G401 (cell line): ENCODE data around the gene BPIFA2. TPM values are rescaled to one million over a fixed set of nuclear protein-coding genes. Genes with fewer than 3 reads are reported as not detected.

ENCODE experiments used
- DNase-seq: peaks from one replicate; pipeline ENCODE4 v3.0.0-alpha.2; 2015; ENCODE audit warnings: low spot score
- in situ Hi-C: cut with HindIII; loops from 2 replicates; pipeline ENCODE4 v1.10.0; 2016; ENCODE audit warnings: low sequenced_read_pairs, mixed read lengths
- total RNA-seq: library from RNA; depleted of rRNA; stranded (reverse); fragments of >200 nt; shearing (Covaris generic); gene quantifications from 2 replicates; pipeline ENCODE4 v1.2.3, GENCODE V29; 2014; rRNA removed

Gene BPIFA2
- total RNA-seq, 1 experiment from 2014 or later: not detected

DNA sequence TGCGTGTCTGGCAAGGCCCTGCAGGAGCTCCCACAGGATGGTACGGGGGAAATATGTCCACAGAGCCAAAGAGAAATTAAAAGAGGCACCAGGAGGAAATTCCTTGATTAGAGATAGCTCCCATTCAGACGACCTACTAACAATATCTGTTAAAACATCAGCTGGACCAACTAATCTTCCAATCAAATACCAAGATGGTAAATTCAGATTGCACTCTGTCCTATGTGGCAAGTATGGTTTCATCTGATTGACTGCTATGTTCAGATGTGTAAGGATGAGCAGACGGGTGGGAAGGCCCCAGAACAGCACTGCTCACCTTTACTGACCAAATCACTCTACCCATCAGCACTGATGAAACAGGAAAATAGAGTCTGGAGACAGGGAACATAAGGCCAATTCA is 19.5 kb downstream of the BPIFA2 start:
- DNase-seq: no peak
- in situ Hi-C loops: no loop called here

DNA sequence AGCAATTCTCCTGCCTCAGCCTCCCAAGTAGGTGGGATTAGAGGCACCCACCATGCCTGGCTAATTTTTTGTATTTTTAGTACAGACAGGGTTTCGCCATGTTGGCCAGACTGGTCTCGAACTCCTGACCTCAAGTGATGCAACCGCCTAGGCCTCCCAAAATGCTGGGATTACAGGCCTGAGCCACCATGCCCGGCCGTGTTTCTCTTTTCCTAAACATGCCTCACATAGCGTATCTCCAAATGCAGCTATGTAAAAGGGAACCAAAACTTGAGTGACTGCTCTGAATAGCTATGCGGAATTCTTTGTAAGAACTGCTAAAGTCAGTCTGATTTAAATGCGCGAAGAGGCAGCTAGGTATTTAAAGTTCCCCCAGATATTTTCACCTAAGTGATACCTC is 20.5 kb downstream of the BPIFA2 start:
- in situ Hi-C loops: no loop called here
- DNase-seq: no peak

DNA sequence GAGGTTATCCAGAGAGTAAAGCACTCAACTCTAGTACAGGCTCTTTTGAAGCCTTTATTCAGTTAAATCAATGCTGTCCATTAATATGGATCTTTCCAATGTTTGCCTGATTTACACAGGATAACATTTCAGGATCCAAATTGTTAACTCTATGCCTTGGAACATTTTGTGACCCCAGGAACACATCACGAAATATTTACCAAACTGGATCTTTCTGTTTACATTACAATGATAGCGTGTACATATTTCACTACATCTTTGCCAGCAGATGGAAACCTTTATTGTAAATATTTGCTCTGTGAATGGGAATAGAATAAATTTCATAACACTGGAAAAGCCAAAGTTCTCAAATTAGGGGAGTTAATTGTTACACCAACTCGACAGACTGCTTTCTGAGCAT is 23.5 kb downstream of the BPIFA2 start:
- DNase-seq: no peak
- in situ Hi-C loops: no loop called here

DNA sequence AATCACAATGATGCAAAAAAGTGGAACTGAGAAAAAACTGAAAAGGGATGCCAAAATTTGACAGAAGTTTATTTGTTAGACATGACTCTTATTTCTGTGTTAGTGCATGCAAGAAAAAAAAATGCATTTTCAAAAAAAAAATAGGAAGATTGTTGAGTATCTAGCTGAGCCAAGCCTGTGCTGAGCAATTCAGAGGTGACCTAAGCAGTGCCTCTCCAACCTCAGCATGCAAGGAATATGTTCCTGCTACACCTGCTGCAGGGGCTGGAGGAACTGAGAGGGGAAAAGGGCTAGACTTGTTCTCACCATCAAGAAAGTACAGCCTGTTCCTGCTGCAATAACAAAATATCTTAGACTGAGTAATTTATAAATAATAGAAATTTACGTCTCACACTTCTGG is 24.0 kb downstream of the BPIFA2 start:
- in situ Hi-C loops: no loop called here

DNA sequence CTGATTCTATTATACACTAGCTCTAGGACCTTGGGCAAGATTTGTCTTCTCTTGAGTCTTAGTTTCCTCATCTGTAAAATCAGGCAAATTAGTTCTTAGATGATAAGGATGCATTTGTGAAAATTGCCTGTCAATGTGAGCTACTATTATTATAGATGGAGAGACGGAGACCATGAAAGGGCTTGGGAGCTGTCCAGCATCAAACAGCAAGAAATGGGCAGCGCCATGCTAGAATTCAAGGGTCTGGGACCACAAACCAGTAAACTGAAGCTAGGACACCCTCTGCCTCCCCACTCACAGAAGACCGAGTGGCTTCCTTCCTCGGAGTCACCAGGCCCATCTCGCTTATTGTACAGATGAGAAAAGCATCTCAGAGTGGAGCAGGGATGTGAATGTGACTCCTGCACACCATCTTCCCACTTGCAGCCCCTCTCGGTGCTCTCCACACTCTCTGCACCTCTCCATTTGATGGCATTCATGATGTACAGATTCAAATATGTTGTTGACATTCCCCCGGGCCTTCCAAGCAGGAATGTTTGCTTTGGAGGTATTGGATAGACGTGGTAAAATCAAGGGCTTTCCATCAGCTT is 25.0 kb downstream of the BPIFA2 start:
- in situ Hi-C loops: no loop called here
- DNase-seq: no peak

More for the DNA sequence above, 24.0 kb downstream of the BPIFA2 start:
- no peak for DNase-seq

DNA sequence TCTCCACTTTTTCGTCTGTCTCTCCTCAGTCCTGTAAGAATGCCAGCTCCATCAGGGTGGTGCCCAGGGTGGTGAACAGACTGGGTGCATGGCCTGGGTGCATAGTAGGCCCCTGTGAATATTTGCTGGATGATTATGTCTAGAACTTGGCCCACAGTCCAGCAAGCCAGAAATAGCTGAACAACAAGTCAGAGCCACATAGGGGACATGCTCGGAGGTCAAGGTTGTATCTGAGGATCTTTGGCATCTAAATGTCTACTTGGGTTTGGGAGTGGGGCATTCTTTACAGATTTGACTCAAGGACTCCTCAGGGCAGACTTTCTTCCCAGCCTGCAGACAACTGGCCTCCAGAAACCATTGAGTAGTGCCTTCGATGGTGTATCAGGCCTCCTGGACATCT is 31.1 kb downstream of the BPIFA2 start:
- in situ Hi-C loops: no loop called here
- DNase-seq: no peak

DNA sequence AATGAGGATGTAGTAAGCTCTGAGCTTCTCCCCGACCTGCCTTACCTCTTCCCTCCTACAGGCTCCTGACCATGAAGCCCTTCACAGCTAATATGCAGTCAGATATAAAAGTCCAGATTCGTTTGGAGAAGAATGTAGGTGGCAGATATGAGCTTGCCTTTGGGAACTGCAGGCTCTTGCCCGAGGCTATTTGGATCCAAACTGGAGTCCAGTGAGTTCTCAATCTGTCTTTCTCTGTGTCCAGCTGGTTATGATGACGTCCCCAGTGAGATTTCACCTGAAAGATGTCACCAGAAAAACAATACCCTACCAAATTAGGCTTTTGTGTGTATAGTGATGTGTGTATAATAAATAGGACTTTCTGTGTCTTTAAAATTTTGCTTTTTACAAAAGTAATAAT is 34.5 kb downstream of the BPIFA2 start:
- in situ Hi-C loops: no loop called here

DNA sequence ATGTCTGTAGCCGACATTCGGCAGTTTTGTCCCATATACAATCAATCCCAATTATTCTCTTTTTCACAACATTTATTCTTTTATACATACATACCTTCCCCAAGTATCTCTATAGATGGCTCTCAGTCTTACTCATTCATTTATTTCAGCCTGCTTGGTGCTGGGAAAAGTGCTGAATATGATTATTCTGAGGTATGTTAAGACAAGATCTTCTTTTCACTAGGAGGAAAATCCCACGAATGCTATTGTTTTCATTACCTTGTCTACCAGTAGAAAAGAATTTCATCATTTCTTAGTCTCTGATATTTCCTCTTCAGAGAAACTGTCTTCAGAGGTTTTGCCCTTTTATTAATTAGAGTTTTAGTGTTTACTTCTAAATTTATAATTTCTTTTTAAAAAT is 35.5 kb downstream of the BPIFA2 start:
- in situ Hi-C loops: no loop called here
- DNase-seq: no peak

More for the DNA sequence above, 34.5 kb downstream of the BPIFA2 start:
- DNase-seq: peak; percentile 95

DNA sequence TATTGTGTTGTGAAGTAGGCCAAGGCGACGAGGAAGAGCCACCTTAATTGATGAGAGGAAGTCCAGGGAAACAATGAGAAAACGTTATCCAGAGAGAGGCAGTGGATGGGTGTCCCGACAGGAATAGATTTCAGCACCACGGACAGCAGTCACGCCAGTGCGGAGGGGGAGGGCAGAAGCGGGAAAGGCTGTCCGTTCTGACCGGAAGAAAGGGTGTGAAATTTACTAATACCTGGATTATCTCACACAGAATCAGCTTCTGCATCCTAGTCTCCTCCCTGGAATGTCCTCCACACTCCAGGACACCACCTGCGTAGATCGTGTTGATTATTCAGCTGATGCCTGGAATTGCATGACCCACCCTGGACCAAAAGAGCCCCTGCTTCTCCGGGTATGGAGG is 41.8 kb downstream of the BPIFA2 start:
- no peak for DNase-seq
- in situ Hi-C loops: no loop called here

DNA sequence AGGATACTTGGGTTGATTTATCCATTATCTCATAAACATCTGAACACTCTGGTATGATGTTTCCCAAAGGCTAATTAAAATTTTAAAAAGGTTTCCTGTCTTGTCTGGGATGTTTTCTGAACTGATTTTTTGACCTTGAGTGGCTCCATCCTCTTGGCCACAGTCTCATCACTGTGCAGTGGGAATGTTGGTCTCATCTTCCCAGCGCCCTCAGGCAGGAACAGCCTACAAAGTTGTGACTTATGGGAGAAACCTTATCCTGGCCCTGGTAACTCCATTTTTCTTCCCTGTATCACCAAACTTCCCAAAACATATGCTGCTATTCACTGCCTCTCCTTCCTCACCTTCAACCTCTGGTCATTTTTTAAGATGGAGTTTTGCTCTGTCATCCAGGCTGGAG is 42.4 kb downstream of the BPIFA2 start:
- in situ Hi-C loops: no loop called here
- DNase-seq: no peak

DNA sequence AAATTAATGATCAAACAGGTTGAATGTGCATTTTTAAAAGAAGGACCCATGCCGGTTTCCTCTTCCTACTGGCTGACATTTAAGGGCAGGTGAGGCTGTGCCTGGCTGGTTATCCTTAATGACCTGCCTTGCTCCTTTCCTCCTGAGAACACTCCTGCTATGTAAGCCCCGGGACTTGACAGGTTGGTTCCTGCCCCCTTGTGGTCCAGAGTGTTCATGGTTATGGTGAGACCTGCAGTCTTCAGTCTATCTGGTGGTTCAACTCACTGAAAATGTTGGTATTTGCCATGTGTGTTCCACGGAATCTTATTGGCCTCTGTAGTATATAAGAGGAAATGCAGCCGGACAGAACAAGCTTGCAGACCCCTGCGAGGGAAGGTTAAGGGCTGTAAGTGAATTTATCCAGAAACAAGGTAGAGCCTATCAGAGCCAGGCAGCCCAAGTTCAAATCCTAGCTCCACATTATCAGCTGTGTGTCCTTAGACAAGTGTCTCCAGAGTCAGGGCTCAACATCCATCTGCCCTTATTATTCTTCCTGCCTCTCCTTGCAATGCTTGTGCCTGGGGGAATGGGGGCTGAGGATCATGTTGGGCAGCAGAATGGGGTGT is 44.0 kb downstream of the BPIFA2 start:
- in situ Hi-C loops: no loop called here
- DNase-seq: peak; percentile 93

DNA sequence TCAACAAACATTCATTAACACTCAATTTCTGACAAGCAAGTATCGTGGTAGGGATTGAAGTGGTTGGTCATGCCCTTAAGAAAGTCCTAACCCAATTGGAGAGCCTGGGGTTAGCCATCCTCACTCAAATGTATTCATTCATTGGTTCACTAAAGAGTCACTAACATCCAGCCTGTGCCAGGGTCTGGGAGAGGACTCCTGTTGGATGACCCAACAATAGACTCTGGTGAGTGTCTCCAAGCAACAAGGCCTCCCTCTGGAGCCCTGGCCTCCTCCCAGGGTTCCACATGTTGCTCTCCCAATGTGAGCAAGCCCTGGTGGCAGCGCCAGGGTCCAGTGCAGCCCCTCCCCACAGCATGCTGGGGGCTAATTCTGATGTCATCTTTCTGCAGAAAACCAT is 49.1 kb downstream of the BPIFA2 start, which contains the start of gene BPIFA3:
TSS of gene BPIFA3 (plus strand) at position 301 of the 400 bp plus-strand sequence. CDS start 185 bp downstream, outside the sequence.
- DNase-seq: no peak
- in situ Hi-C loops: no loop called here

DNA sequence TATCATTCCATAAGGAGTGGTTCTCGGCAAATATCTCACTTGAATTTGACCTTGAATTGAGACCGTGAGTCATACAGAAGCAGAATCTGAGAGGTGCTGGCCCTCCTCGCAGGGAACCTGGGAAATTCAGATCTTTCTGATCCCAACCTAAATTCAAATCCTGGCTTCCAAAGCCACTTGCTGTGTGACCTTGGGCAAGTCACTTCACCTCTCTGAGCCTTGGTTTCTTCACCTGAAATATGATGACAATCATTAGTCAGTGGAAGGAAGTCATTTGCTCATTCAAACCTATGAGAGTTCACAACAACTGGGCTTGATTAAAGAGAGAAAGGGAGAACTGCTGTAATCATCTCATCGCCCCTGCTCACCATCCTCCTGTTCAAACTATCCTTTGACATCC is 56.4 kb downstream of the BPIFA2 start:
- no peak for DNase-seq
- in situ Hi-C loops: no loop called here

DNA sequence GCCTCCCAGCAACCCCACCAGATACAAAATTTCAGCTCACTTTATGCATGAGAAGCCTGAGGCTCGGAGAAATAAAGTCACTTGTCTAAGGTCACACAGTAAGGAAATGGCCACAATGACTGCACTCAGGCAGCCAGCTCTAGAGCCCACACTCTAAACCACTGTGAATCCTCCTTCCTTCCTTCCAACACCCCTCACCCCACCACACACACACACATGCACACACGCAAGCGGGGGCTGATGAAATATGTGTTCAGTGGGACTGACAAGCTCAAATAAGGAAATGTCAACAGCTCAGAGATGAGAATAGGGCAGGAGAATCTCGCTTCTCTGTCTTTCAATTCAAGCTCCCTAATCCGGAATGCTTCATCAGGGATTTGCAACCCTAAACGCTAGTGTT is 61.9 kb downstream of the BPIFA2 start:
- no peak for DNase-seq
- in situ Hi-C loops: no loop called here

Other genes starting within 250 kb of the BPIFA2 start
- not detected in 2 replicates for gene SUN5, start 163.7 kb upstream of the BPIFA2 start, total RNA-seq
- not detected in 2 replicates for gene BPIFB2, start 160.5 kb upstream of the BPIFA2 start, total RNA-seq
- not detected in 2 replicates for gene BPIFB6, start 136.5 kb upstream of the BPIFA2 start, total RNA-seq
- gene BPIFB3, start 114.3 kb upstream of the BPIFA2 start, total RNA-seq: not detected in 2 replicates
- gene BPIFB4, start 88.5 kb upstream of the BPIFA2 start, total RNA-seq: not detected in 2 replicates
- gene BPIFA3, start 49.2 kb downstream of the BPIFA2 start, total RNA-seq: not detected in 2 replicates
- gene BPIFA1, start 67.8 kb downstream of the BPIFA2 start, total RNA-seq: not detected in 2 replicates
- not detected in 2 replicates for gene BPIFB1, start 115.1 kb downstream of the BPIFA2 start, total RNA-seq
- 41.6 and 65.5 TPM in 2 replicates for gene CDK5RAP1, start 233.4 kb downstream of the BPIFA2 start, total RNA-seq